ENCODE measurements around the gene FBXL19. TPM values are rescaled to one million over a fixed set of nuclear protein-coding genes. Genes with fewer than 3 reads are reported as not detected.

FBXL19 gene
- total RNA-seq, 1 experiment from 2014 or later: 70.8 TPM

- Histone ChIP-seq H3F3A (ENCODE audit: insufficient read depth, low read depth) (peaks cover 13% of the 10 kb centered on the region; the same call in 1 of the 2 replicates), H2AFZ (peak overlapping the region; percentile 77), H3K36me3 (ENCODE audit: low read depth) (peaks cover 11% of the 10 kb centered on the region; the same call in 1 of the 2 replicates), H3K4me2 (peak overlapping the region; percentile 93), H3K9me3 (ENCODE audit: insufficient read depth, low read depth) (peaks cover 5% of the 10 kb centered on the region; the same call in 1 of the 2 replicates), H3K4me3 (peak overlapping the region; percentile 83), H3K79me2 (ENCODE audit: low read depth) (peaks cover 16% of the 10 kb centered on the region), H3K27ac (peak overlapping the region; percentile 90), H3K9me2 (ENCODE audit: insufficient read depth) (no peaks in the 10 kb centered on the region), H3K4me1 (replicated peaks; ENCODE audit: insufficient read depth) (no peaks in the 10 kb centered on the region; the same call in 1 of the 2 replicates), H4K20me1 (ENCODE audit: insufficient read depth) (peaks cover 11% of the 10 kb centered on the region), H3K27me3 (ENCODE audit: insufficient read depth, low read depth) (no peaks in the 10 kb centered on the region)
- no TSS peak for BruUV-seq (replicated peaks)
- DNase-seq: peak; percentile 98 to 100
- CTCF ChIA-PET: interaction anchor here (0.6 to 1.0 kb wide), 6 partner anchors 19 to 533 kb away, joined by 3 to 8 read pairs (median 4); no protein-coding TSS in a partner anchor
- no peak for TF ChIP-seq EZH2 (IDR thresholded peaks at IDR 0.05; ENCODE audit: low read depth)
- TF ChIP-seq, protein P1, sequence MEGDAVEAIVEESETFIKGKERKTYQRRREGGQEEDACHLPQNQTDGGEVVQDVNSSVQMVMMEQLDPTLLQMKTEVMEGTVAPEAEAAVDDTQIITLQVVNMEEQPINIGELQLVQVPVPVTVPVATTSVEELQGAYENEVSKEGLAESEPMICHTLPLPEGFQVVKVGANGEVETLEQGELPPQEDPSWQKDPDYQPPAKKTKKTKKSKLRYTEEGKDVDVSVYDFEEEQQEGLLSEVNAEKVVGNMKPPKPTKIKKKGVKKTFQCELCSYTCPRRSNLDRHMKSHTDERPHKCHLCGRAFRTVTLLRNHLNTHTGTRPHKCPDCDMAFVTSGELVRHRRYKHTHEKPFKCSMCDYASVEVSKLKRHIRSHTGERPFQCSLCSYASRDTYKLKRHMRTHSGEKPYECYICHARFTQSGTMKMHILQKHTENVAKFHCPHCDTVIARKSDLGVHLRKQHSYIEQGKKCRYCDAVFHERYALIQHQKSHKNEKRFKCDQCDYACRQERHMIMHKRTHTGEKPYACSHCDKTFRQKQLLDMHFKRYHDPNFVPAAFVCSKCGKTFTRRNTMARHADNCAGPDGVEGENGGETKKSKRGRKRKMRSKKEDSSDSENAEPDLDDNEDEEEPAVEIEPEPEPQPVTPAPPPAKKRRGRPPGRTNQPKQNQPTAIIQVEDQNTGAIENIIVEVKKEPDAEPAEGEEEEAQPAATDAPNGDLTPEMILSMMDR (conservative IDR thresholded peaks at IDR 0.05): no peak
- intact Hi-C loops (cut with micrococcal nuclease; ENCODE audit: unreplicated experiment): loop anchor here (1.0 to 2.0 kb wide), 8 partner anchors 27 to 265 kb away; partner anchors contain the start of genes CTF1, FBRS, PHKG2 and SETD1A
- POLR2A ChIA-PET (ENCODE audit: unreplicated experiment): interaction anchor here (0.6 kb wide), 5 partner anchors 8 to 962 kb away, joined by 3 to 6 read pairs (median 4); no protein-coding TSS in a partner anchor
These were observed 324 bp upstream of the FBXL19 start for GRCh38 chr16:30922960-30923535.

GRCh38 chr16:30924076-30924912 is 922 bp downstream of the FBXL19 start:
- peaks cover 5% of the 10 kb centered on the region; the same call in 1 of the 2 replicates for H3K9me3 ChIP-seq (ENCODE audit: insufficient read depth, low read depth)
- no peaks in the 10 kb centered on the region for H3K9me2 ChIP-seq (ENCODE audit: insufficient read depth)
- H3F3A ChIP-seq (ENCODE audit: insufficient read depth, low read depth): peaks cover 16% of the 10 kb centered on the region; the same call in 1 of the 2 replicates
- peaks cover 16% of the 10 kb centered on the region for H3K79me2 ChIP-seq (ENCODE audit: low read depth)
- CTCF ChIA-PET: interaction anchor here (0.6 kb wide), 5 partner anchors 26 to 945 kb away, joined by 3 to 8 read pairs (median 3); no protein-coding TSS in a partner anchor
- peak overlapping the region; percentile 83 for H3K4me3 ChIP-seq
- H3K4me2 ChIP-seq: peak overlapping the region; percentile 93
- POLR2A ChIA-PET (ENCODE audit: unreplicated experiment): interaction anchor here (0.6 kb wide), 5 partner anchors 7 to 961 kb away, joined by 3 to 6 read pairs (median 4); no protein-coding TSS in a partner anchor
- H2AFZ ChIP-seq: 0 out of 2 replicates have a peak overlapping the region, but pooled peaks have one; percentile 40
- H3K36me3 ChIP-seq (ENCODE audit: low read depth): peaks cover 11% of the 10 kb centered on the region; the same call in 1 of the 2 replicates
- no peaks in the 10 kb centered on the region; the same call in 1 of the 2 replicates for H3K4me1 ChIP-seq (replicated peaks; ENCODE audit: insufficient read depth)
- H4K20me1 ChIP-seq (ENCODE audit: insufficient read depth): peaks cover 11% of the 10 kb centered on the region
- TF ChIP-seq, protein P1 (conservative IDR thresholded peaks at IDR 0.05): no peak
- TF ChIP-seq EZH2 (IDR thresholded peaks at IDR 0.05; ENCODE audit: low read depth): no peak
- H3K27ac ChIP-seq: no peak overlapping the region
- intact Hi-C loops (cut with micrococcal nuclease; ENCODE audit: unreplicated experiment): no loop called here
- BruUV-seq (replicated peaks): no TSS peak
- no peaks in the 10 kb centered on the region for H3K27me3 ChIP-seq (ENCODE audit: insufficient read depth, low read depth)
- DNase-seq: no peak
